OCI-LY1 (cell line): Measurements from ENCODE around the gene STAG1.

ENCODE experiments used
- CTCF ChIP-seq: fragments of 200-600 bp; sonication (generic), shearing (Covaris generic); IDR thresholded peaks from 2 replicates; pipeline ENCODE4 v1.5.1; 2017; ENCODE audit warnings: mild to moderate bottlenecking, antibody characterized with exemption, low read length, moderate library complexity, mixed read lengths
- EZH2 ChIP-seq: fragments of 200-600 bp; sonication (generic), shearing (Covaris generic); IDR thresholded peaks from 2 replicates; pipeline ENCODE4 v1.8.0; 2017; ENCODE audit warnings: borderline replicate concordance, mixed run types, mild to moderate bottlenecking, antibody characterized with exemption, low read length, moderate library complexity, mixed read lengths

GRCh38 chr3:136642711-136643110 is 109.5 kb downstream of the STAG1 start:
- TF ChIP-seq EZH2 (no peak), CTCF (no peak)
